K562 (cell line): Measurements from ENCODE around the gene SULT1A1. TPM values are rescaled to one million over a fixed set of nuclear protein-coding genes. Genes with fewer than 3 reads are reported as not detected.
"Not testable (repeated sequence)": the region's sequence is repeated elsewhere in the genome, so short reads cannot be mapped to it uniquely, and the experiment has no call there.

ENCODE experiments used
- ATAC-seq: fragments of 200-7000 bp; cut with Tn5 transposase; 3 replicates; pipeline ENCODE4 v1.9.1; 2020; ENCODE audit warnings: moderate library complexity
- BruUV-seq: library from RNA; stranded (reverse); fragments of 400-500 nt; replicated peaks from 2 replicates; lab custom pipeline; 2021; lab: Mats Ljungman, UMichigan
- CTCF ChIA-PET: fragments of 300-600 bp; formaldehyde crosslinking; extraction: SDS; loops from one replicate; lab custom pipeline; 2021; ENCODE audit warnings: low intra/inter-chr PET ratio; lab: Yijun Ruan, JAX
- POLR2A ChIA-PET: fragments of 300-600, 350-650 bp; sonication (Branson Sonifier 250); formaldehyde crosslinking; extraction: SDS; loops from one replicate; lab custom pipeline; 2021; ENCODE audit warnings: antibody characterized with exemption, inconsistent platforms; lab: Yijun Ruan, JAX
- DNase-seq, 4 experiments: peaks; one replicate each; pipeline versions ENCODE4 v3.0.0 to v3.0.0-alpha.2; 2011 to 2018; ENCODE audit warnings: low spot score in 3 of 4, mixed read lengths in 3 of 4; ENCODE audit errors: extremely low read depth in 1 of 4
- FAIRE-seq: peaks from 2 replicates; lab custom pipeline; 2011; peaks lifted over from hg19 to GRCh38; lab: Jason Lieb, UNC
- H2AFZ ChIP-seq: 2 replicates; pipeline ENCODE4 v1.6.0; 2011; ENCODE audit warnings: low read depth, low read length, control low read depth, inconsistent platforms
- H3K27ac ChIP-seq: fragments of 200-600 bp; 3 replicates; pipeline ENCODE4 v1.8.0; 2011; ENCODE audit warnings: low read depth, mild to moderate bottlenecking, control low read depth, inconsistent platforms, low read length, moderate library complexity, mixed read lengths; ENCODE audit errors: extremely low read depth
- H3K27me3 ChIP-seq, 2 experiments: fragments of 300-600 bp in 1 of 2; 2 replicates in 1 of 2; 3 replicates in 1 of 2; pipeline versions ENCODE4 v1.6.0 to v1.8.0; 2011; ENCODE audit warnings: inconsistent platforms in 2 of 2, low read length in 2 of 2, mild to moderate bottlenecking in 1 of 2, mixed read lengths in 1 of 2, moderate library complexity in 1 of 2; ENCODE audit not compliant: control insufficient read depth in 2 of 2, insufficient read depth in 2 of 2
- H3K36me3 ChIP-seq: fragments of 300-600 bp; 3 replicates; pipeline ENCODE4 v1.8.0; 2011; ENCODE audit warnings: mild to moderate bottlenecking, low read length, inconsistent platforms; ENCODE audit not compliant: control insufficient read depth, insufficient read depth
- H3K4me1 ChIP-seq, 2 experiments: fragments of 200-600 bp in 1 of 2; replicated peaks in 1 of 2; 2 replicates in 1 of 2; 3 replicates in 1 of 2; pipeline versions ENCODE4 v1.5.1 to v1.8.0; 2011; ENCODE audit warnings: inconsistent platforms in 2 of 2, low read length in 2 of 2, mild to moderate bottlenecking in 1 of 2, mixed read lengths in 1 of 2, moderate library complexity in 1 of 2; ENCODE audit not compliant: control insufficient read depth in 2 of 2, insufficient read depth in 2 of 2
- H3K4me2 ChIP-seq: 2 replicates; pipeline ENCODE4 v1.6.1; 2011; ENCODE audit warnings: low read length, control low read depth, inconsistent platforms, mixed read lengths; ENCODE audit not compliant: insufficient read depth
- H3K4me3 ChIP-seq: fragments of 200-600 bp; sonication (generic), shearing (Covaris generic); 2 replicates; pipeline ENCODE4 v1.5.1; 2016; ENCODE audit warnings: control low read depth, inconsistent platforms
- H3K79me2 ChIP-seq: fragments of 200-600 bp; 3 replicates; pipeline ENCODE4 v1.8.0; 2011; ENCODE audit warnings: low read length, inconsistent platforms; ENCODE audit not compliant: control insufficient read depth, insufficient read depth
- H3K9ac ChIP-seq, 2 experiments: 2 replicates each; pipeline versions ENCODE4 v1.6.0 to v1.6.1; 2011; ENCODE audit warnings: low read depth in 2 of 2, low read length in 2 of 2, control low read depth in 1 of 2, inconsistent platforms in 1 of 2, mild to moderate bottlenecking in 1 of 2, mixed read lengths in 1 of 2; ENCODE audit not compliant: insufficient read depth in 1 of 2
- H3K9me1 ChIP-seq: one replicate; pipeline ENCODE4 v1.6.0; 2011; ENCODE audit warnings: inconsistent platforms, mild to moderate bottlenecking, low read length, moderate library complexity; ENCODE audit not compliant: control insufficient read depth, insufficient read depth
- H3K9me3 ChIP-seq: replicated peaks from 2 replicates; pipeline ENCODE4 v1.5.1; 2011; ENCODE audit warnings: low read depth, low read length, inconsistent platforms; ENCODE audit not compliant: control insufficient read depth, insufficient read depth
- H4K20me1 ChIP-seq: replicated peaks from 2 replicates; pipeline ENCODE4 v1.6.1; 2011; ENCODE audit warnings: low read length, inconsistent platforms, mixed read lengths; ENCODE audit not compliant: control insufficient read depth, insufficient read depth
- WGBS: fragments of 100-300 bp; shearing (Covaris generic); methylation state at CpG from one replicate; pipeline ENCODE4 v1.1.6; 2016; ENCODE audit warnings: low coverage, mixed read lengths; ENCODE audit not compliant: insufficient coverage; ENCODE audit errors: missing lambda C conversion rate; 5-methylcytosine and 5-hydroxymethylcytosine counted together
- in situ Hi-C: fragments of 300-500 bp; cut with MboI; formaldehyde crosslinking; loops from 4 replicates; pipeline ENCODE4 v1.15.0; 2018; ENCODE audit warnings: inconsistent platforms, mixed read lengths
- intact Hi-C: fragments of 100-400 bp; cut with micrococcal nuclease; formaldehyde crosslinking; loops from 2 replicates; pipeline ENCODE4 v1.14.2; 2022
- polyA plus RNA-seq, 8 experiments: library from polyadenylated mRNA; depleted of rRNA in 4 of 8; stranded (reverse) in 5 of 8; unstranded in 3 of 8; fragments of >200 nt; fragmentation: Nextera tagmentation in 2 of 8; fragmentation: Illumina TruSeq in 1 of 8; extraction: Ambion mirVana in 2 of 8; extraction: Trizol in 1 of 8; gene quantifications; 2 replicates each; pipeline versions ENCODE4 v1.2.1 to v1.2.3, GENCODE V29; 2011 to 2014; ENCODE audit warnings: inconsistent platforms in 1 of 8, missing spikeins in 1 of 8
- total RNA-seq, 7 experiments: library from RNA; depleted of rRNA in 6 of 7; stranded (reverse); fragments of >200 nt in 6 of 7; fragmentation: Illumina TruSeq in 2 of 7; extraction: Trizol in 2 of 7; gene quantifications; 2 replicates each; pipeline versions ENCODE4 v1.2.1 to v1.2.3, GENCODE V29; 2011 to 2021; ENCODE audit warnings: low replicate concordance in 1 of 7

Gene SULT1A1
- total and polyA plus RNA-seq, 9 of the 15 experiments (the other 6 are each of a cell fraction or from before 2014, with no cell fraction given) = 3.4 to 30.1 (median 16.6) TPM

GRCh38 chr16:28608496-28608808 lies 1.4 kb downstream of the SULT1A1 start:
- H3K27me3 ChIP-seq, CTCF ChIA-PET, H3K36me3 ChIP-seq, FAIRE-seq, H3K79me2 ChIP-seq, H3K4me2 ChIP-seq, ATAC-seq, DNase-seq, H3K27ac ChIP-seq, intact Hi-C loops, H3K4me3 ChIP-seq, BruUV-seq, H3K9me3 ChIP-seq, H4K20me1 ChIP-seq, H2AFZ ChIP-seq, H3K9me1 ChIP-seq: not testable (repeated sequence)
- POLR2A ChIA-PET = interaction anchor here (0.7 kb wide), 1 partner anchor 403 kb away, joined by 3 read pairs; no protein-coding TSS in a partner anchor
- H3K9ac ChIP-seq = peak overlapping the region in 1 of 2 experiments; percentile 9; a peak in 1 of 4 replicates
- in situ Hi-C loops = loop anchor here (25.0 kb wide), 4 partner anchors 104 to 1604 kb away; partner anchors contain the start of genes EIF3C and EIF3CL
- peaks cover 6 to 17% of the 10 kb centered on the region in 2 experiments; a peak in 3 of 5 replicates for H3K4me1 ChIP-seq
- WGBS = no CpG with 5 or more reads among the region's 7 CpGs

DNA sequence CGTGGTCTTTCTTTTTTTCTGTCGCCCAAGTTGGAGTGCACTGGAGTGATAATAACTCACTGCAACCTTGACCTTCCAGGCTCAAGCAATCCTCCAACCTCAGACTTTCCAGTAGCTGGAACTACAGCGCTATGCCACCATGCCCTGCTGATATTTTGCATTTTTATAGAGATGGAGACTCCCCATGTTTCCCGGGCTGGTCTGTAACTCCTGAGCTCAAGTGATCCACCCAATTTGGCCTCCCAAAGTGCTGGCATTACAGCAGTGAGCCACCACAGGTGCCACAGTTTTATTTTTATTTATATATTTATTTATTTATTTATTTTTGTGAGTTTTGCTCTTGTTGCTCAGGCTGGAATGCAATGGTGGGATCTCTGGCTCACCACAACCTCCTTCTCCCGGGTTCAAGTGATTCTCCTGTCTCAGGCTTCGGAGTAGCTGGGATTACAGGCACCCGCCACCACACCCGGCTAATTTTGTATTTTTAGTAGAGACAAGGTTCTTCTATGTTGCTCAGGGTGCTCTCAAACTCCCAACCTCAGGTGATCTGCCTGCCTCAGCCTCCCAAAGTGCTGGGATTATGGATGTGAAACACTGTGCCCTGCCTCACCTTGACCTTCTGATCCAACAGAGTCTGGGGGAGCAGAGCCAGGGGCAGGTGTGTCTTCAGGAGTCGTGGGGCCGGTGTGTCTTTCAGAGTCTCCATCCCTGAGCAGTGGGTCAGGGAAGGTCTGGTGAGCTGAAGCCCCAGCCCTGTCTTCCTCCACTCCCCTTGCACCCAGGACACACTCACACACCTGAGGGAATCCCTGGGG lies 2.0 kb downstream of the SULT1A1 start:
- FAIRE-seq, intact Hi-C loops, H3K36me3 ChIP-seq, DNase-seq, H3K9me1 ChIP-seq, H3K4me3 ChIP-seq, H2AFZ ChIP-seq, H3K9ac ChIP-seq, H3K4me2 ChIP-seq, H4K20me1 ChIP-seq, H3K79me2 ChIP-seq, H3K9me3 ChIP-seq, BruUV-seq, CTCF ChIA-PET, H3K27me3 ChIP-seq, ATAC-seq, H3K27ac ChIP-seq: not testable (repeated sequence)
- POLR2A ChIA-PET = interaction anchor here (0.7 kb wide), 1 partner anchor 404 kb away, joined by 3 read pairs; no protein-coding TSS in a partner anchor
- peaks cover 6 to 17% of the 10 kb centered on the region in 2 experiments; a peak in 3 of 5 replicates for H3K4me1 ChIP-seq
- in situ Hi-C loops = loop anchor here (25.0 kb wide), 4 partner anchors 104 to 1604 kb away; partner anchors contain the start of genes EIF3C and EIF3CL
- 77% methylated on average over 9 of the region's 10 CpGs for WGBS
